Memory B cell (primary cell): ENCODE data around the gene CLPX.
"Not testable (repeated sequence)": the region's sequence is repeated elsewhere in the genome, so short reads cannot be mapped to it uniquely, and the experiment has no call there.

ENCODE experiments used
- ATAC-seq: fragments of 150-1000 bp; cut with Tn5 transposase; 2 replicates; pipeline ENCODE4 v1.10.0; 2021; ENCODE audit warnings: low read depth, mild to moderate bottlenecking, moderate library complexity
- DNase-seq, 2 donors: peaks; one replicate each; pipeline ENCODE4 v3.0.0; 2022; ENCODE audit warnings: low spot score in 2 of 2
- H3K27ac Mint-ChIP-seq: one replicate; pipeline ENCODE4 v1.8.0; 2022; ENCODE audit warnings: mild to moderate bottlenecking, moderate library complexity, mixed read lengths
- H3K27me3 Mint-ChIP-seq: one replicate; pipeline ENCODE4 v1.8.0; 2022; ENCODE audit warnings: mixed read lengths
- H3K36me3 Mint-ChIP-seq: one replicate; pipeline ENCODE4 v1.8.0; 2022; ENCODE audit warnings: mild to moderate bottlenecking, mixed read lengths
- H3K4me1 Mint-ChIP-seq: one replicate; pipeline ENCODE4 v1.8.0; 2022; ENCODE audit warnings: mixed read lengths
- H3K4me3 Mint-ChIP-seq: one replicate; pipeline ENCODE4 v1.8.0; 2022; ENCODE audit warnings: mild to moderate bottlenecking, moderate library complexity, mixed read lengths
- H3K9me3 Mint-ChIP-seq: one replicate; pipeline ENCODE4 v1.8.0; 2022; ENCODE audit warnings: mixed read lengths

Gene CLPX

GRCh38 chr15:65184868-65185717 lies at the start of gene CLPX:
TSS of gene CLPX (minus strand) at chr15:65185342. CDS start at chr15:65185153, 189 bp downstream.
- Mint-ChIP-seq H3K27ac (peak within 1 kb of the TSS; percentile 94), H3K27me3 (no peaks in the 10 kb centered on the region), H3K36me3 (no peaks in the 10 kb centered on the region), H3K4me1 (peaks cover 15% of the 10 kb centered on the region), H3K4me3 (peak within 1 kb of the TSS; percentile 93), H3K9me3 (no peaks in the 10 kb centered on the region)
- peak; percentile 78 to 90 for DNase-seq
- ATAC-seq, result peak; percentile 88

DNA sequence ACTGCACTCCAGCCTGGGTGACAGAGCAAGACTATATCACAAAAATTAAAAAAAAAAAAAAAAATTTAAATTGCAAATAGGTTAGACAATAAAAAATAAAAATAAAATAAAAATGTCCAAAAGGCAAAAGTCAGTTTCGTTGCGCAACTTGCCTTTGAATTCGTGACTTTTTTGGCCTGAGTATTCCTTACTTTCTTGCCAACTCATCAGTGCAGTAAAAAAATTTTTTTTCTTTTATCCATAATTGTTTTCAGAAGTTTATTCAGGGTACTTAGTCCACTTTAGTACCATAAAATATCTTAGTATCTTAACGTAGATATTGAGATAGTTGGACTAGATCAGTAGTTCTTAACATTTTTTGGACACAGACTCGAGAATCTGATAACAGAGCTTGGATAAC lies 48.6 kb upstream of the CLPX start:
- no peak for ATAC-seq
- DNase-seq, result no peak

GRCh38 chr15:65232520-65232919 lies 47.4 kb upstream of the CLPX start:
- no peaks in the 10 kb centered on the region for H3K36me3 Mint-ChIP-seq
- no peaks in the 10 kb centered on the region for H3K9me3 Mint-ChIP-seq
- DNase-seq, result no peak
- no peak for ATAC-seq
- no peaks in the 10 kb centered on the region for H3K27me3 Mint-ChIP-seq
- no peak overlapping the region for H3K27ac Mint-ChIP-seq
- H3K4me1 Mint-ChIP-seq, result no peaks in the 10 kb centered on the region
- no peak overlapping the region for H3K4me3 Mint-ChIP-seq

More for the DNA sequence above, 48.6 kb upstream of the CLPX start:
- no peaks in the 10 kb centered on the region for H3K4me1 Mint-ChIP-seq
- no peak overlapping the region for H3K27ac Mint-ChIP-seq
- H3K9me3 Mint-ChIP-seq, result no peaks in the 10 kb centered on the region
- no peak overlapping the region for H3K4me3 Mint-ChIP-seq
- no peaks in the 10 kb centered on the region for H3K36me3 Mint-ChIP-seq
- no peaks in the 10 kb centered on the region for H3K27me3 Mint-ChIP-seq

DNA sequence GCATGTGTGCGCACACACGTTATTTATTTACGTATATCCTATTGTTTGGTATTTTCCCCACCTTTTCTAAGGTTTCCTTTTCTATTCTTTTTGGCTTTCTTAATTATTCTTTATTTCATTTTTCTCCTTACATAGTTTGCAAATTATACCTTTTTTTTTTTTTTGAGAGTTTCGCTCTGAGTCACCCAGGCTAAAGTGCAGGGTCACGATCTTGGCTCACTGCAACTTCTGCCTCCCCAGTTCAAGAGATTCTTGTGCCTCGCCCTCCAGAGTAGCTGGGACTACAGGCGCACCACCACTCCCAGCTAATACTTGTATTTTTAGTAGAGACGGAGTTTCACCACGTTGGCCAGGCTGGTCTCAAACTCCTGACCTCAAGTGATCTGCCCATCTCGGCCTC lies 46.2 kb upstream of the CLPX start:
- Mint-ChIP-seq H3K9me3 (no peaks in the 10 kb centered on the region), H3K36me3 (no peaks in the 10 kb centered on the region), H3K4me1 (no peaks in the 10 kb centered on the region), H3K27me3 (no peaks in the 10 kb centered on the region), H3K27ac (no peak overlapping the region), H3K4me3 (no peak overlapping the region)
- DNase-seq (no peak), ATAC-seq (no peak)

GRCh38 chr15:65226901-65227300 lies 41.8 kb upstream of the CLPX start:
- not testable (repeated sequence) for H3K36me3 Mint-ChIP-seq, H3K27me3 Mint-ChIP-seq, DNase-seq, H3K9me3 Mint-ChIP-seq, H3K4me1 Mint-ChIP-seq, H3K27ac Mint-ChIP-seq, H3K4me3 Mint-ChIP-seq, ATAC-seq

DNA sequence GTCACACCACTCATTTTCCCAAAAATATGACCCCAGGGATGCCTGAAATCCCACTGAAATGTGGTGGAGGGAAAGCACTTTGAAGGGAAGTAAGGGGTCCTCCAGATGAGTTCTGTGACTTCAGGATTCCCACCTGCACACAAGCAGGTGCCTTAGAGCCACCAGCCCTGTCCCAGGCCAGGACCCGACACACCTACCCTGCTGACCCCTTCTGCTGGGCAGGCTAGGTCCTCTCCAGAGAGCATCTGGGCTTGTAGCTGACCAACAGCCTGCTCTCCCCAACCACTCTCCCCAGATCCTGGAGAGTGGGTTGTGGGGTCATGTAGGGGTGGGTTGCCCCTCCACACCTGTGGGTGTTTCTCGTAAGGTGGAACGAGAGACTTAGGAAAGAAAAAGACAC lies 41.1 kb upstream of the CLPX start:
- Mint-ChIP-seq H3K36me3 (no peaks in the 10 kb centered on the region), H3K27ac (no peak overlapping the region), H3K27me3 (peaks cover 2% of the 10 kb centered on the region), H3K4me3 (no peak overlapping the region), H3K4me1 (no peaks in the 10 kb centered on the region), H3K9me3 (no peaks in the 10 kb centered on the region)
- no peak for DNase-seq
- no peak for ATAC-seq

DNA sequence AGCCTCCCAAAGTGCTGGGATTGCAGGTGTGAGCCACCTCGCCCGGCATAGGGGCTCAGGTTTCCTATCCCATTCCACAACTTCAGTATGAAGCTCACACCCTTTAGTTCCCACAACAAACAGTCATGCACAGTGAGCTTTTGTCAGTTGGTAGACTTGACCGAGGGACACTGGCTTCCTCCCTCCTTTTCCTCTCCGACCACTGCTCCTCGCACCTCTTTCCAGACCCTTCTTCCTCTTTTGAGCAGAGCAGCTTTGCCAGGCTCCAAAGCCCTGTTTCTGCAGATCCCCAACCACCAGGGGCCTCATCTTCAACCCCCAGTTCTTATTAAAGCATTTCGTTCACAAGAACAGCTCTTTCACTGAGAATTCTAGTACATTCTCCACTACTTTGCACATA lies 38.9 kb upstream of the CLPX start:
- H3K4me3 Mint-ChIP-seq, result no peak overlapping the region
- H3K36me3 Mint-ChIP-seq, result no peaks in the 10 kb centered on the region
- H3K4me1 Mint-ChIP-seq, result no peaks in the 10 kb centered on the region
- DNase-seq, result no peak
- H3K27ac Mint-ChIP-seq, result no peak overlapping the region
- peaks cover 2% of the 10 kb centered on the region for H3K27me3 Mint-ChIP-seq
- H3K9me3 Mint-ChIP-seq, result no peaks in the 10 kb centered on the region
- no peak for ATAC-seq

DNA sequence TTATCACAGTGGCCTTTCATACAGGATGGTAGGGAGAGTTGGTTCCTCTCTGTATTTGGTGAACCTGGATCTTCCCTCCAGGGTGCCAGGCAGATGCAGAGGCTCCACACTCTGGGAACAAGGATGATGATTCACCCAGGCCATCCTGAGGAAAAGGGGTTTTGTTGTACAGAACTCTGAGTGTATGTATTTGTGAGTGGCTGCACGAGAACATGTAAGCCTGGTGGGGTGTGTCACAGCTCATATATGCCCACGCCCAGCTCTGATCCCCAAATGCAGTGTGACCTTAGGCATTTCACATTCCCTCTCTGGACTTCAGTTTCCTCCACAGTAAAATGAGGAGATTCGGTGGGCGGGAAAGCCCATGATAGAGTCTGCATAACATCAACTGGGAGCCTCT lies 37.7 kb upstream of the CLPX start:
- no peak for ATAC-seq
- H3K36me3 Mint-ChIP-seq, result no peaks in the 10 kb centered on the region
- no peaks in the 10 kb centered on the region for H3K9me3 Mint-ChIP-seq
- peaks cover 2% of the 10 kb centered on the region for H3K27me3 Mint-ChIP-seq
- no peak overlapping the region for H3K4me3 Mint-ChIP-seq
- H3K27ac Mint-ChIP-seq, result no peak overlapping the region
- no peaks in the 10 kb centered on the region for H3K4me1 Mint-ChIP-seq
- no peak for DNase-seq

DNA sequence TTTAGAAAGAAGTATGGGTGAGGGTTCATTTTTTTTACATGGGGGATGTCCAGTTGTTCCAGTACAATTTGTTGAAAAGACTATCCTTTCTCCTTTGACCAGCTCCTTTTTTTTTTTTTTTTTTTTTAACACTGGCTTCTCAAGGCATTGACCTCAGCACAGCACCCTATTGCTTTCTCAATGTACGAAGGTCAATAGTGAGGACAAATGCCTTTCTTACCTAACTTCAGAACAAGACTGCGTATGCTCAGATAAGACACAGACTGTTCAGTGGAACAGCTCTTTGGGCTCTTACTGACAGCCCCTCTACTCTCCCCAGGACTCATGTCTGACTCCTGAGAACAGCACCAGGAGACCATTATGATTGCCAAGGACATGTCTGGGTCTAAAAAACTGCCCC lies 36.6 kb upstream of the CLPX start:
- Mint-ChIP-seq H3K4me1 (no peaks in the 10 kb centered on the region), H3K27ac (no peak overlapping the region), H3K36me3 (no peaks in the 10 kb centered on the region), H3K4me3 (no peak overlapping the region), H3K9me3 (no peaks in the 10 kb centered on the region), H3K27me3 (peaks cover 2% of the 10 kb centered on the region)
- ATAC-seq, result no peak
- DNase-seq, result no peak

DNA sequence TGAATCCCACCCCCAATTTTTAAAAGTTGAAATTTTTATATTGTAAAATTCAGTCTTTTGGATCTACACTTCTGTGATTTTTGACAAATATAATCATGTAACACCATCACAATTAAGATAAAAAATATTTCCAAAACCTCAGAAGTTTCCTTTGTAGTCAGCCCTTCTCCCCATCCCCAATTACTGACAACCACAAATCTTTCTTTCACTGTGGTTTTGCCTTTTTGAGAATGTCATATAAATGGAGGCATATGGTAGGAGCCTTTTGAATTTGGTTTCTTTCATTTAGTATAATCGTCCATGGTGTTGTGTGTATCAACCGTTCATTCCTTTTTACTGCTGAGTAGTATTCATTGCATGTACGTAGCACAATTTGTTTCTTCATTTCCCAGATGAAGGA lies 34.0 kb upstream of the CLPX start:
- Mint-ChIP-seq H3K27ac (no peak overlapping the region), H3K4me3 (no peak overlapping the region), H3K36me3 (no peaks in the 10 kb centered on the region), H3K27me3 (no peaks in the 10 kb centered on the region), H3K9me3 (no peaks in the 10 kb centered on the region), H3K4me1 (no peaks in the 10 kb centered on the region)
- no peak for DNase-seq
- no peak for ATAC-seq

DNA sequence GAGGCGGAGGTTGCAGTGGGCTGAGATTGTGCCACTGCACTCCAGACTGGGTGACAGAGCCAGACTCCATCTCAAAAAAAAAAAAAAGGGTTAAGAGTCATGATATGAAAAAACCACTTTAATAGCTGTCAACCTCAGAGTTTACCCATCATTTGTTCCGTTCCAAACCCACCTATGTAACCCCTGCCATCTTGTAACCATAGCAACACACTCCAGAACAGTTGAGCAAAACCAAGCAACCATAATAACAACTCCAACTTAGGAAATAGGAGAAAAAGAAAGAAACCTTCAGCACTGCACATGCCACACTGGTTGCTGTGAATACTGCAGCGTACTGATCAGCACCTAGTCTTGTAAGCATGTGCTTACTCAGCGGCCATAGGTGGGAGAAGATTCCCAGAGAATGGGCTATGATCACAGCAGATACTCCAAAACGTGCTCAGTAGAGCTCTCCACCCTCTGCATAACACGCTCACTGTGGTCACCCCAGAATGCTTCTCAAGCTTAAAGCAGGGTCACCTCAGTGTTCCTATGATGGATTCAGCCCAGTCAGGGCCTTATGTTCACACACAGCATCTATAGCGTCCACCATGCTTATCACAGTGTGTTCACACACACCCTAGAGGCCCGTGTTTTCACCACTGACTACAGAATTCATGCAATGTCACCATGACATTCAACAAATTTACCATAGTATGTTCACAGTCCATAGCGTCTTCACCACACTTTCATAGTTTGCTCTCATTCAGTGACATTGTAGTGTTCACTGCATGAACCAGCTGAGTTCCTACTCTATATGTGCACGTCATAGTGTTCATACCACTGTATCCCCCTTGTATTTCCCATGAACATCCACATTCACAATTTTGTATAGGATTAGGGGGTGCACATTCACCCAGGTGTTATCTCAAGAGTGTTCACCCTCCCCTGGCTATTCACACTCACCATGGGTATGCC lies 32.7 kb upstream of the CLPX start:
- H3K4me1 Mint-ChIP-seq, result no peaks in the 10 kb centered on the region
- H3K27me3 Mint-ChIP-seq, result no peaks in the 10 kb centered on the region
- ATAC-seq, result no peak
- H3K9me3 Mint-ChIP-seq, result no peaks in the 10 kb centered on the region
- H3K36me3 Mint-ChIP-seq, result no peaks in the 10 kb centered on the region
- H3K27ac Mint-ChIP-seq, result no peak overlapping the region
- no peak overlapping the region for H3K4me3 Mint-ChIP-seq
- no peak for DNase-seq

GRCh38 chr15:65215496-65215895 lies 30.4 kb upstream of the CLPX start:
- no peak overlapping the region for H3K4me3 Mint-ChIP-seq
- DNase-seq, result no peak
- H3K9me3 Mint-ChIP-seq, result no peaks in the 10 kb centered on the region
- H3K27ac Mint-ChIP-seq, result no peak overlapping the region
- H3K4me1 Mint-ChIP-seq, result peaks cover 5% of the 10 kb centered on the region
- no peak for ATAC-seq
- H3K36me3 Mint-ChIP-seq, result no peaks in the 10 kb centered on the region
- no peaks in the 10 kb centered on the region for H3K27me3 Mint-ChIP-seq

GRCh38 chr15:65214010-65214409 lies 28.9 kb upstream of the CLPX start:
- Mint-ChIP-seq H3K4me3 (no peak overlapping the region), H3K36me3 (no peaks in the 10 kb centered on the region), H3K4me1 (peaks cover 5% of the 10 kb centered on the region), H3K27ac (no peak overlapping the region), H3K9me3 (no peaks in the 10 kb centered on the region), H3K27me3 (no peaks in the 10 kb centered on the region)
- DNase-seq, result no peak
- ATAC-seq, result no peak

- no peak for DNase-seq
- Mint-ChIP-seq H3K27ac (no peak overlapping the region), H3K27me3 (no peaks in the 10 kb centered on the region), H3K9me3 (no peaks in the 10 kb centered on the region), H3K4me1 (peaks cover 5% of the 10 kb centered on the region), H3K4me3 (no peak overlapping the region), H3K36me3 (no peaks in the 10 kb centered on the region)
- no peak for ATAC-seq
Measured at GRCh38 chr15:65213241-65213640, 28.1 kb upstream of the CLPX start.
